ENCODE results near the gene SH2B3. TPM values are rescaled to one million over a fixed set of nuclear protein-coding genes. Genes with fewer than 3 reads are reported as not detected.

SH2B3 gene
- total RNA-seq, 1 donor from 2014 or later: 36.4 TPM

DNA sequence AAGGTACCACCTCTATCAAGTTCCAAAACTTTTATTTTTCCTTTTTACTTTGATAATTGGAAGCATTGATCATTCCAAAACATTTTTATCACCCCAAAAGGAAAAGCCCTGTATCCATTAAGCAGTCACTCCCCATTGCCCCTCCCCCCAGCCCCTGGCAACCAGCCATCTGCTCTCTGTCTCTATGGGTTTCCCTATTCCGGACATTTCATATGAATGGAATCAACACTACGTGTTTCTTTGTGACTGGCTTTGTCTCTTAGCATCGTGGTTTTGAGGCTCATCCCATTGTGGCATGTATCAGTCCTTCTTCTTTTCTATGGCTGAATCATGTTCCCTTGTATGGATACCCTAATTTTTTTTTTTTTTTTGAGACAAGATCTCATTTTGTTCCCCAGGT is 18.8 kb upstream of the SH2B3 start:
- Mint-ChIP-seq H3K9me3 (ENCODE audit: unreplicated experiment) (no peaks in the 10 kb centered on the region), H3K27ac (ENCODE audit: unreplicated experiment) (no peak overlapping the region), H3K4me3 (ENCODE audit: unreplicated experiment) (no peak overlapping the region), H3K4me1 (ENCODE audit: unreplicated experiment) (no peaks in the 10 kb centered on the region), H3K36me3 (ENCODE audit: unreplicated experiment) (no peaks in the 10 kb centered on the region), H3K27me3 (ENCODE audit: unreplicated experiment) (peaks cover 22% of the 10 kb centered on the region)
- no peak for DNase-seq (ENCODE audit: extremely low spot score, unreplicated experiment)
- no peak for TF ChIP-seq CTCF (IDR thresholded peaks at IDR 0.05)

- H3K4me3 Mint-ChIP-seq (ENCODE audit: unreplicated experiment): no peak overlapping the region
- TF ChIP-seq CTCF (IDR thresholded peaks at IDR 0.05): no peak
- H3K27ac Mint-ChIP-seq (ENCODE audit: unreplicated experiment): no peak overlapping the region
- no peaks in the 10 kb centered on the region for H3K4me1 Mint-ChIP-seq (ENCODE audit: unreplicated experiment)
- DNase-seq (ENCODE audit: extremely low spot score, unreplicated experiment): no peak
- no peaks in the 10 kb centered on the region for H3K9me3 Mint-ChIP-seq (ENCODE audit: unreplicated experiment)
- no peaks in the 10 kb centered on the region for H3K36me3 Mint-ChIP-seq (ENCODE audit: unreplicated experiment)
- peaks cover 20% of the 10 kb centered on the region for H3K27me3 Mint-ChIP-seq (ENCODE audit: unreplicated experiment)
These were observed 17.9 kb upstream of the SH2B3 start for GRCh38 chr12:111387747-111388323.

DNA sequence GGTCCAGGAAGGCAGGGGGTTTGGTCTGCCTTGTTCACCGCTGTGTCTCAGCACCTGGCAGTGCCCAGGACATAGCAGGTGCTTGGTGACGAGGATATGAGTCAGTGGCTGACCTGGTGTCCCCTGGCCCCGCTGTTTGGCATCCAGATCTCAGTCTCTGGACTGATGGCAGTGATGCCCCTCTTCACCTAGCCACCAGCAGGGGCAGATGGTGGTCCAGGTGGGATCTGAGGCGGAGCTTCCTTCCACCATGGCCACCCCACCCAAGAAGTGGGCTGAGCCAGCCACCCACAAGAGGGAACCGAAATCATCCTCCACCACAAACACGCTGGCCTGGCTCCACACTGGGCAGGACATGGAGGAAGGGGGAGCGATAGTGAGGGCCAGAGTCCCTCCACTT is 16.1 kb upstream of the SH2B3 start:
- Mint-ChIP-seq H3K36me3 (ENCODE audit: unreplicated experiment) (no peaks in the 10 kb centered on the region), H3K4me1 (ENCODE audit: unreplicated experiment) (peaks cover 3% of the 10 kb centered on the region), H3K27ac (ENCODE audit: unreplicated experiment) (no peak overlapping the region), H3K4me3 (ENCODE audit: unreplicated experiment) (no peak overlapping the region), H3K27me3 (ENCODE audit: unreplicated experiment) (peaks cover 20% of the 10 kb centered on the region), H3K9me3 (ENCODE audit: unreplicated experiment) (no peaks in the 10 kb centered on the region)
- TF ChIP-seq CTCF (IDR thresholded peaks at IDR 0.05): no peak
- no peak for DNase-seq (ENCODE audit: extremely low spot score, unreplicated experiment)

DNA sequence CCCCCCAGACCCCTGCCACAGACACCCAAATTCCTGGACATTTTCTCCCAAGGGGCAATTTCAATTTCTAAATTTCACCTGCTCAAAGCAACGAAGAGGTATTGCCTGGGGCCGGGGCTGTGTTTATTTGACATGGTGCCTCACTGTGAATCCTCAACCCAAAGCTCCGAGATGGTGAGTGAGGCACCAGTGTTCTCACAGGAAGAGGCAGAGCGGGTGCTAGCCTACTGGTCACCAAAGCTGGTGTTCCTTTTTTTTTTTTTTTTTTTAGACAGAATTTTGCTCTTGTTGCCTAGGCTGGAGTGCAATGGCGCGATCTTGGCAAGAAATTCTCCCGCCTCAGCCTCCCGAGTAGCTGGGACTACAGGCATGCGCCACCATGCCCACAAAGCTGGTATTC is 14.8 kb upstream of the SH2B3 start:
- TF ChIP-seq CTCF (IDR thresholded peaks at IDR 0.05): no peak
- Mint-ChIP-seq H3K36me3 (ENCODE audit: unreplicated experiment) (no peaks in the 10 kb centered on the region), H3K4me3 (ENCODE audit: unreplicated experiment) (no peak overlapping the region), H3K9me3 (ENCODE audit: unreplicated experiment) (no peaks in the 10 kb centered on the region), H3K4me1 (ENCODE audit: unreplicated experiment) (peaks cover 3% of the 10 kb centered on the region), H3K27ac (ENCODE audit: unreplicated experiment) (no peak overlapping the region), H3K27me3 (ENCODE audit: unreplicated experiment) (peaks cover 13% of the 10 kb centered on the region)
- no peak for DNase-seq (ENCODE audit: extremely low spot score, unreplicated experiment)

- peaks cover 2% of the 10 kb centered on the region for H3K27me3 Mint-ChIP-seq (ENCODE audit: unreplicated experiment)
- H3K9me3 Mint-ChIP-seq (ENCODE audit: unreplicated experiment): no peaks in the 10 kb centered on the region
- H3K4me3 Mint-ChIP-seq (ENCODE audit: unreplicated experiment): no peak overlapping the region
- DNase-seq (ENCODE audit: extremely low spot score, unreplicated experiment): no peak
- peaks cover 17% of the 10 kb centered on the region for H3K4me1 Mint-ChIP-seq (ENCODE audit: unreplicated experiment)
- no peaks in the 10 kb centered on the region for H3K36me3 Mint-ChIP-seq (ENCODE audit: unreplicated experiment)
- no peak for TF ChIP-seq CTCF (IDR thresholded peaks at IDR 0.05)
- no peak overlapping the region for H3K27ac Mint-ChIP-seq (ENCODE audit: unreplicated experiment)
These were observed 11.9 kb upstream of the SH2B3 start for GRCh38 chr12:111393700-111394300.
